Hepatocyte (in vitro differentiated cells): Measurements from ENCODE around the gene SORCS2. TPM values are rescaled to one million over a fixed set of nuclear protein-coding genes. Genes with fewer than 3 reads are reported as not detected.

Source experiments
- DNase-seq: peaks from one replicate; pipeline ENCODE4 v3.0.0-alpha.2; 2016; ENCODE audit warnings: low spot score
- H2AFZ ChIP-seq: fragments of 200-600 bp; sonication (generic); 2 replicates; pipeline ENCODE4 v1.6.0; 2016; ENCODE audit warnings: antibody characterized with exemption, mild to moderate bottlenecking
- H3K27ac ChIP-seq: fragments of 200-600 bp; sonication (generic); 2 replicates; pipeline ENCODE4 v1.5.1; 2016; ENCODE audit warnings: mild to moderate bottlenecking
- H3K27me3 ChIP-seq: fragments of 200-600 bp; sonication (generic); 2 replicates; pipeline ENCODE4 v1.6.1; 2016
- H3K36me3 ChIP-seq: fragments of 200-600 bp; sonication (generic); replicated peaks from 2 replicates; pipeline ENCODE4 v1.5.1; 2016; ENCODE audit warnings: low read depth; ENCODE audit not compliant: insufficient read depth
- H3K4me1 ChIP-seq: fragments of 200-600 bp; sonication (generic); 2 replicates; pipeline ENCODE4 v1.5.1; 2016; ENCODE audit warnings: mild to moderate bottlenecking, moderate library complexity; ENCODE audit not compliant: insufficient read depth
- H3K4me2 ChIP-seq: fragments of 200-600 bp; sonication (generic); 2 replicates; pipeline ENCODE4 v1.6.0; 2016
- H3K4me3 ChIP-seq: fragments of 200-600 bp; sonication (generic); 2 replicates; pipeline ENCODE4 v1.5.1; 2016; ENCODE audit warnings: mild to moderate bottlenecking
- H3K79me2 ChIP-seq: fragments of 200-600 bp; sonication (generic); 2 replicates; pipeline ENCODE4 v1.6.0; 2017; ENCODE audit warnings: mild to moderate bottlenecking
- H3K9me2 ChIP-seq: fragments of 200-600 bp; sonication (generic); replicated peaks from 2 replicates; pipeline ENCODE4 v1.6.0; 2017; ENCODE audit warnings: mild to moderate bottlenecking; ENCODE audit not compliant: insufficient read depth
- H3K9me3 ChIP-seq: fragments of 200-600 bp; sonication (generic); 2 replicates; pipeline ENCODE4 v1.5.1; 2016; ENCODE audit warnings: low read depth, mild to moderate bottlenecking
- H4K20me1 ChIP-seq: fragments of 200-600 bp; sonication (generic); 2 replicates; pipeline ENCODE4 v1.6.0; 2016; ENCODE audit warnings: mild to moderate bottlenecking; ENCODE audit not compliant: insufficient read depth, poor library complexity, severe bottlenecking
- CTCF ChIP-seq: fragments of 200-600 bp; sonication (generic); IDR thresholded peaks from 2 replicates; pipeline ENCODE4 v1.5.1; 2016; ENCODE audit warnings: antibody characterized with exemption, mild to moderate bottlenecking; ENCODE audit not compliant: poor library complexity
- EZH2 ChIP-seq: fragments of 200-600 bp; sonication (generic); IDR thresholded peaks from 2 replicates; pipeline ENCODE4 v1.6.1; 2016; ENCODE audit warnings: antibody characterized with exemption, mild to moderate bottlenecking, borderline replicate concordance
- EZH2phosphoT487 ChIP-seq: fragments of 200-600 bp; sonication (generic); IDR thresholded peaks from one replicate; pipeline ENCODE4 v1.6.1; 2018; ENCODE audit warnings: antibody characterized with exemption, mild to moderate bottlenecking, low read depth, moderate library complexity; ENCODE audit not compliant: unreplicated experiment, severe bottlenecking
- WGBS: methylation state at CpG from one replicate; pipeline ENCODE4 v1.1.6; 2016; ENCODE audit warnings: low lambda C conversion rate; ENCODE audit errors: missing lambda C conversion rate; 5-methylcytosine and 5-hydroxymethylcytosine counted together
- polyA plus RNA-seq: library from polyadenylated mRNA; unstranded; fragments of >200 nt; fragmentation: Nextera tagmentation; extraction: Ambion mirVana; gene quantifications from 2 replicates; pipeline ENCODE4 v1.2.1, GENCODE V29; 2016
- total RNA-seq: library from RNA; depleted of rRNA; stranded (reverse); fragments of >200 nt; gene quantifications from 2 replicates; pipeline ENCODE4 v1.2.3, GENCODE V29; 2014

The SORCS2 gene
- total and polyA plus RNA-seq, 2 experiments from 2014 or later = 1.6 to 4.8 TPM

GRCh38 chr4:7196736-7197135 is 4.4 kb downstream of the SORCS2 start:
- TF ChIP-seq CTCF = no peak
- Histone ChIP-seq H4K20me1 (no peaks in the 10 kb centered on the region), H2AFZ (no peak overlapping the region), H3K9me3 (no peaks in the 10 kb centered on the region), H3K9me2 (no peaks in the 10 kb centered on the region), H3K4me3 (no peak overlapping the region), H3K36me3 (no peaks in the 10 kb centered on the region), H3K27me3 (peaks cover 19% of the 10 kb centered on the region), H3K4me2 (no peak overlapping the region), H3K79me2 (no peaks in the 10 kb centered on the region), H3K4me1 (peaks cover 7% of the 10 kb centered on the region), H3K27ac (no peak overlapping the region)
- DNase-seq = no peak
- WGBS = 81% methylated on average over 5 of the region's 5 CpGs

DNA sequence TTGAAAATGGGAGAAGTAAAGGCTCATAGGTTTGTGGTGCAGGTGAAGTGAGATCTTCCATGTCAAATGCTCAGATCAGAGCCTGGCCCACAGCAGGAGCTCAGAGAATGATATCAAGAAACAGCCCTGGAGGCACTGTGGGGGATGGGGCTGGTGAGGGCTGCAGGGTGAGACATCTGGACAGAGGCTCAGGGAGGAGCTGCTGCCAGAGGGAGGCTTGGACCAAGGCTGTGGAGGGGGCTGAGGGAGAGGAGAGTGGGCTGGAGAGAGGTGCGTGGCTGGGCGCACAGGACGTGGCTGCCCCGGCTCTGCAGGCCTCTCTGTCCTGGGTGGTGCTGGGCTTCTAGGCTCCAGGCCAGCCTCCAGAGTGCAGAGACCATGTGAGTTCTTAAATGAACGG is 5.6 kb downstream of the SORCS2 start:
- WGBS = 71% methylated on average over 5 of the region's 5 CpGs
- H4K20me1 ChIP-seq = no peaks in the 10 kb centered on the region
- no peaks in the 10 kb centered on the region for H3K36me3 ChIP-seq
- no peaks in the 10 kb centered on the region for H3K9me2 ChIP-seq
- no peak overlapping the region for H3K4me2 ChIP-seq
- H3K4me3 ChIP-seq = no peak overlapping the region
- H2AFZ ChIP-seq = no peak overlapping the region
- no peak overlapping the region for H3K27ac ChIP-seq
- TF ChIP-seq CTCF (no peak), EZH2phosphoT487 (no peak), EZH2 (no peak)
- no peak for DNase-seq
- H3K4me1 ChIP-seq = peaks cover 7% of the 10 kb centered on the region
- H3K9me3 ChIP-seq = no peaks in the 10 kb centered on the region
- H3K79me2 ChIP-seq = no peaks in the 10 kb centered on the region
- peaks cover 18% of the 10 kb centered on the region for H3K27me3 ChIP-seq

- H3K9me2 ChIP-seq = no peaks in the 10 kb centered on the region
- H3K9me3 ChIP-seq = no peaks in the 10 kb centered on the region
- no peaks in the 10 kb centered on the region for H3K36me3 ChIP-seq
- 89% methylated on average over 20 of the region's 20 CpGs for WGBS
- no peaks in the 10 kb centered on the region for H3K4me1 ChIP-seq
- no peaks in the 10 kb centered on the region for H4K20me1 ChIP-seq
- H3K4me2 ChIP-seq = no peak overlapping the region
- H3K27ac ChIP-seq = no peak overlapping the region
- H2AFZ ChIP-seq = no peak overlapping the region
- no peak for DNase-seq
- H3K4me3 ChIP-seq = no peak overlapping the region
- TF ChIP-seq EZH2phosphoT487 (no peak), CTCF (no peak), EZH2 (no peak)
- H3K27me3 ChIP-seq = peaks cover 12% of the 10 kb centered on the region
- H3K79me2 ChIP-seq = no peaks in the 10 kb centered on the region
Observed at GRCh38 chr4:7198440-7199128, 6.2 kb downstream of the SORCS2 start.
